ENCODE measurements around the gene PACRG. TPM values are rescaled to one million over a fixed set of nuclear protein-coding genes. Genes with fewer than 3 reads are reported as not detected.

PACRG gene
- polyA plus RNA-seq, 5 donors = 5.6 to 6.9 (median 6.4) TPM

GRCh38 chr6:163199371-163199770, 471.6 kb downstream of the PACRG start:
- DNase-seq = no peak

- no peak for DNase-seq
Measured at GRCh38 chr6:163200289-163200688, 472.5 kb downstream of the PACRG start.

GRCh38 chr6:163200694-163201093, 472.9 kb downstream of the PACRG start:
- DNase-seq = no peak

- no peak for DNase-seq
Measured at GRCh38 chr6:163201855-163202254, 474.1 kb downstream of the PACRG start.

GRCh38 chr6:163206196-163206595, 478.4 kb downstream of the PACRG start:
- no peak for DNase-seq

- no peak for DNase-seq
Measured at GRCh38 chr6:163207431-163208383, 479.9 kb downstream of the PACRG start.

GRCh38 chr6:163209005-163209404, 481.2 kb downstream of the PACRG start:
- no peak for DNase-seq

GRCh38 chr6:163212123-163212522, 484.3 kb downstream of the PACRG start:
- DNase-seq = no peak

GRCh38 chr6:163214259-163214658, 486.5 kb downstream of the PACRG start:
- DNase-seq = no peak

GRCh38 chr6:163218361-163218894, 490.7 kb downstream of the PACRG start:
- no peak for DNase-seq

GRCh38 chr6:163226181-163226835, 498.5 kb downstream of the PACRG start:
- no peak for DNase-seq

GRCh38 chr6:163226836-163227485, 499.2 kb downstream of the PACRG start:
- no peak for DNase-seq

- no peak for DNase-seq
Measured at GRCh38 chr6:163228041-163228440, 500.3 kb downstream of the PACRG start.

GRCh38 chr6:163229050-163229449, 501.3 kb downstream of the PACRG start:
- DNase-seq = no peak

GRCh38 chr6:163230901-163231300, 503.1 kb downstream of the PACRG start:
- no peak for DNase-seq

- no peak for DNase-seq
Measured at GRCh38 chr6:163231356-163232014, 503.7 kb downstream of the PACRG start.

GRCh38 chr6:163232015-163232523, 504.3 kb downstream of the PACRG start:
- no peak for DNase-seq

GRCh38 chr6:163232649-163233048, 504.9 kb downstream of the PACRG start:
- DNase-seq = no peak

GRCh38 chr6:163237110-163237509, 509.3 kb downstream of the PACRG start:
- DNase-seq = no peak

GRCh38 chr6:163239572-163240340, 512.0 kb downstream of the PACRG start:
- DNase-seq = no peak

- DNase-seq = no peak
Measured at GRCh38 chr6:163240556-163240955, 512.8 kb downstream of the PACRG start.

Measured in right lung (tissue), 5 donors.